Natural killer cell (primary cell): Measurements from ENCODE around the gene SPAG16. TPM values are rescaled to one million over a fixed set of nuclear protein-coding genes. Genes with fewer than 3 reads are reported as not detected.

Experiments used
- ATAC-seq, 3 donors: fragments of 150-1000 bp in 2 of 3; fragments of 200-7000 bp in 1 of 3; cut with Tn5 transposase; 1 replicate in 1 of 3; 2 replicates in 2 of 3; pipeline ENCODE4 v1.10.0; 2021; ENCODE audit warnings: mild to moderate bottlenecking in 2 of 3, moderate library complexity in 2 of 3
- DNase-seq, 2 donors: peaks; one replicate each; pipeline versions ENCODE4 v3.0.0 to v3.0.0-alpha.2; 2013 to 2021; ENCODE audit warnings: mixed read lengths in 1 of 2
- H3K27ac ChIP-seq: one replicate; pipeline ENCODE4 v1.5.1; 2013; ENCODE audit warnings: mild to moderate bottlenecking, low read length
- H3K27me3 ChIP-seq: one replicate; pipeline ENCODE4 v1.6.1; 2013; ENCODE audit warnings: low read length; ENCODE audit not compliant: control insufficient read depth, insufficient read depth
- H3K36me3 ChIP-seq: one replicate; pipeline ENCODE4 v1.6.1; 2013; ENCODE audit warnings: low read length; ENCODE audit not compliant: control insufficient read depth, insufficient read depth
- H3K4me1 ChIP-seq: one replicate; pipeline ENCODE4 v1.6.1; 2013; ENCODE audit warnings: low read length; ENCODE audit not compliant: control insufficient read depth, insufficient read depth
- H3K4me3 ChIP-seq: one replicate; pipeline ENCODE4 v1.5.1; 2013; ENCODE audit warnings: low read length
- H3K9me3 ChIP-seq: one replicate; pipeline ENCODE4 v1.6.1; 2013; ENCODE audit warnings: low read length; ENCODE audit not compliant: control insufficient read depth, insufficient read depth
- H3K27ac Mint-ChIP-seq, 2 donors: one replicate each; pipeline ENCODE4 v1.8.0; 2022; ENCODE audit warnings: mild to moderate bottlenecking in 2 of 2, mixed read lengths in 2 of 2, moderate library complexity in 1 of 2
- H3K27me3 Mint-ChIP-seq, 2 donors: one replicate each; pipeline ENCODE4 v1.8.0; 2022; ENCODE audit warnings: low read depth in 2 of 2, mixed read lengths in 2 of 2
- H3K36me3 Mint-ChIP-seq: one replicate; pipeline ENCODE4 v1.8.0; 2022; ENCODE audit warnings: mixed read lengths
- H3K4me1 Mint-ChIP-seq, 2 donors: one replicate each; pipeline ENCODE4 v1.8.0; 2022; ENCODE audit warnings: mixed read lengths in 2 of 2
- H3K4me3 Mint-ChIP-seq: one replicate; pipeline ENCODE4 v1.8.0; 2022; ENCODE audit warnings: mild to moderate bottlenecking, moderate library complexity, mixed read lengths
- H3K9me3 Mint-ChIP-seq, 2 donors: one replicate each; pipeline ENCODE4 v1.8.0; 2022; ENCODE audit warnings: mixed read lengths in 2 of 2
- WGBS: methylation state at CpG from one replicate; pipeline ENCODE4 v1.1.7; 2013; ENCODE audit warnings: missing lambda C conversion rate; ENCODE audit not compliant: insufficient coverage; 5-methylcytosine and 5-hydroxymethylcytosine counted together
- intact Hi-C: fragments of 100-400 bp; cut with micrococcal nuclease; formaldehyde crosslinking; loops from one replicate; pipeline ENCODE4 v1.14.2; 2022
- total RNA-seq, 4 donors: library from RNA; stranded (reverse); fragments of 120-200 nt in 1 of 4; gene quantifications; one replicate each; pipeline versions ENCODE4 v1.2.3 to v1.2.4, GENCODE V29; 2013 to 2022
- TF ChIP-seq, protein P1 (sequence below): fragments of 200-600 bp; IDR thresholded peaks from one replicate; pipeline ENCODE4 v1.8.0; 2022; ENCODE audit warnings: antibody characterized with exemption

The SPAG16 gene
- total RNA-seq, 3 donors from 2014 or later (not counting 1 experiment from before 2014, with no cell fraction given): 3.5 to 5.8 (median 4.0) TPM

DNA sequence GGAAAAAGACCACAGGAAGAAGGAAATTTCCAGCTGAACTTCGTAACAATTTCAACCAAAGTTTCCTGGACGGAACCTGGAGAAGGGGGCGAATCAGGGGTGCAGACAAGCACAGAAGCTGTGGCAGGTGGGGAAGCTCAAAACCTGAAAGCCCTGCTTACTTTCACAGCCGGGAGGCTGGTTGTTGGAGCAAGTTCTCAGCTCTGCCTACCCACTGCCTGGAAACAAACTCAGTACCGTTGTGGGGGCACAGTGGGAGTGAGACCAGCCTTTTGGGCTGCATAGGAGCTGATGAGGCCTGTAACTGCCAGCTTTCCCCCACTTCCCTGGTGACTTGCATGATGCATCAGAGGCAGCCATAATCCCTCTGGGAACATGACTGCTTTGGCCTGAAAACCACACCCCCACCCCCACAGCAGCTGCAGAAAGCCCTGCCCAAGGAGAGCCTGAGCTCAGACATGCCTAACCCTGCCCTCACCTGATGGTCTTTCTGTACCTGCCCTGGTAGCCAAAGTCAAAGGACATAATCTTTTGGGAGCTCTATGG, 919.6 kb downstream of the SPAG16 start:
- TF ChIP-seq, protein P1, sequence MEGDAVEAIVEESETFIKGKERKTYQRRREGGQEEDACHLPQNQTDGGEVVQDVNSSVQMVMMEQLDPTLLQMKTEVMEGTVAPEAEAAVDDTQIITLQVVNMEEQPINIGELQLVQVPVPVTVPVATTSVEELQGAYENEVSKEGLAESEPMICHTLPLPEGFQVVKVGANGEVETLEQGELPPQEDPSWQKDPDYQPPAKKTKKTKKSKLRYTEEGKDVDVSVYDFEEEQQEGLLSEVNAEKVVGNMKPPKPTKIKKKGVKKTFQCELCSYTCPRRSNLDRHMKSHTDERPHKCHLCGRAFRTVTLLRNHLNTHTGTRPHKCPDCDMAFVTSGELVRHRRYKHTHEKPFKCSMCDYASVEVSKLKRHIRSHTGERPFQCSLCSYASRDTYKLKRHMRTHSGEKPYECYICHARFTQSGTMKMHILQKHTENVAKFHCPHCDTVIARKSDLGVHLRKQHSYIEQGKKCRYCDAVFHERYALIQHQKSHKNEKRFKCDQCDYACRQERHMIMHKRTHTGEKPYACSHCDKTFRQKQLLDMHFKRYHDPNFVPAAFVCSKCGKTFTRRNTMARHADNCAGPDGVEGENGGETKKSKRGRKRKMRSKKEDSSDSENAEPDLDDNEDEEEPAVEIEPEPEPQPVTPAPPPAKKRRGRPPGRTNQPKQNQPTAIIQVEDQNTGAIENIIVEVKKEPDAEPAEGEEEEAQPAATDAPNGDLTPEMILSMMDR: no peak
- no peak for ATAC-seq
- H3K36me3 Mint-ChIP-seq: no peaks in the 10 kb centered on the region
- H3K4me3 Mint-ChIP-seq: no peak overlapping the region
- Histone ChIP-seq H3K36me3 (no peaks in the 10 kb centered on the region), H3K4me1 (no peaks in the 10 kb centered on the region), H3K27me3 (no peaks in the 10 kb centered on the region), H3K9me3 (no peaks in the 10 kb centered on the region), H3K27ac (no peak overlapping the region), H3K4me3 (no peak overlapping the region)
- no peaks in the 10 kb centered on the region for H3K27me3 Mint-ChIP-seq
- intact Hi-C loops: no loop called here
- no peak for DNase-seq
- peaks cover 5 to 9% of the 10 kb centered on the region in 2 donors for H3K9me3 Mint-ChIP-seq
- H3K4me1 Mint-ChIP-seq: no peaks in the 10 kb centered on the region
- no peak overlapping the region for H3K27ac Mint-ChIP-seq
- 72% methylated on average over 5 of the region's 5 CpGs for WGBS

DNA sequence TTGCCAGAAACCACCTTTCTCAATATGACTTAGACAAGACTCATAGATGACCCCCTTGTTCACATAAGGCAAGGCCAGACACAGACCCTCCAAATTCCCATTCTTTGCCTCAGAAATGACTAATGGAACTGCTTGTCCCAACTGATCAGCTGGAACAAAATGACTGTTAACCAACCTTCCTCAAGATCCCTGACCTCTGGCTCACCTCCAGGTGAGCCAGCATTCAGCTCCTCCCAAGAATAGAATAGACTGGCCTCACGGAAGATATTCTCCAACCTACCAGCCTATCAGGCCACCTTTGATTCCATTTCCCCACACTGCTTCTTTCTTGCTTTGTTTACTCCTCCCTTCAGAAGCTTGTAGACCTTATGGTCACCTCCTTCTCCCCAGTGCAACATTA, 930.8 kb downstream of the SPAG16 start:
- no peak overlapping the region for H3K4me3 Mint-ChIP-seq
- 100% methylated on average over 1 of the region's 1 CpG for WGBS

DNA sequence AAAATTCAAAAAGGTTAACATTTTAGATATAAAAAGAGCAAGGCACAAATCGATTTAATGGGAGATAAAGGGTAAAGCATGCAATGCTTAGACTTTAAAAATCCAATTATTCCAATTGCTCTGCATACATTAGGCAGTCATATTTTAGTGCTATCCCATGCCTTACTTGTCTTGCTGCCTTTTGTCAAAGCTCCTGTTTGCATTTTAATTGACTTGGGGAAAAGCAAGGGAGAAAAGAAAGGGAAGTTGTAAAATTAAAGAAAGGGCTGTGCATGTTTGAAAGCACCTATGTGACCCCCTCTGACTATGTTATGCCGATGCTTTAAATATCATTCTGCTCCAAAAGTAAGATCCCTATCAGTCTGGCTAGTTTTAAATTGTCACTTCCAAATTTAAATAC, 932.9 kb downstream of the SPAG16 start:
- ATAC-seq (no peak), DNase-seq (no peak)
- H3K9me3 Mint-ChIP-seq: peaks cover 14 to 15% of the 10 kb centered on the region in 2 donors
- H3K27me3 Mint-ChIP-seq: no peaks in the 10 kb centered on the region
- Histone ChIP-seq H3K36me3 (no peaks in the 10 kb centered on the region), H3K27ac (no peak overlapping the region), H3K27me3 (no peaks in the 10 kb centered on the region), H3K4me3 (no peak overlapping the region), H3K9me3 (no peaks in the 10 kb centered on the region), H3K4me1 (no peaks in the 10 kb centered on the region)
- TF ChIP-seq, protein P1: no peak
- no peak overlapping the region for H3K27ac Mint-ChIP-seq
- intact Hi-C loops: no loop called here
- H3K4me3 Mint-ChIP-seq: no peak overlapping the region
- H3K4me1 Mint-ChIP-seq: no peaks in the 10 kb centered on the region
- WGBS: 75% methylated on average over 1 of the region's 2 CpGs
- no peaks in the 10 kb centered on the region for H3K36me3 Mint-ChIP-seq

More for the DNA sequence above, 930.8 kb downstream of the SPAG16 start:
- DNase-seq (no peak), ATAC-seq (no peak)
- intact Hi-C loops: no loop called here
- Histone ChIP-seq H3K9me3 (no peaks in the 10 kb centered on the region), H3K4me1 (no peaks in the 10 kb centered on the region), H3K36me3 (no peaks in the 10 kb centered on the region), H3K27ac (no peak overlapping the region), H3K27me3 (no peaks in the 10 kb centered on the region), H3K4me3 (no peak overlapping the region)
- no peaks in the 10 kb centered on the region for H3K36me3 Mint-ChIP-seq
- no peaks in the 10 kb centered on the region for H3K4me1 Mint-ChIP-seq
- no peaks in the 10 kb centered on the region for H3K27me3 Mint-ChIP-seq
- no peak overlapping the region for H3K27ac Mint-ChIP-seq
- H3K9me3 Mint-ChIP-seq: peaks cover 13% of the 10 kb centered on the region in 2 donors
- TF ChIP-seq, protein P1: no peak

DNA sequence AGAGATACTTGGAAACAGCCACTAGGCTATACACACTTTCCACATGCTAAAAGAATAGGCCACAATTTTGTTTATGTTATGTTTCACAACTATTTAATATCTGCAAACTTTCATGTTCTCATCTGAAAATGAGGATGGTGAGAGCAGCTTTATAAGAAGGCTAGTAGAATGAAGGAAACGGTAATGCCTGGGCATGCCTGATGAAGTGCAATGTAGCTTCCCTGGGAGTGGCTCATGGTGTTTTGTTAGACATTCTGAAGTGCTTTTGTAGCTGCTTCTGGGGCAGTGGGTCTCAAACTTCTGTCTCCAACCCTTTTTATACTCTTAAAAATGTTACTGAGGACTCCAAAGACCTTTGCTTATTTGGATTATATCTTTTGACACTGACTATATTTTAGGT, 933.3 kb downstream of the SPAG16 start:
- Mint-ChIP-seq H3K4me1 (no peaks in the 10 kb centered on the region), H3K9me3 (peaks cover 11 to 12% of the 10 kb centered on the region in 2 donors), H3K36me3 (no peaks in the 10 kb centered on the region), H3K27ac (no peak overlapping the region), H3K27me3 (no peaks in the 10 kb centered on the region), H3K4me3 (no peak overlapping the region)
- Histone ChIP-seq H3K4me3 (no peak overlapping the region), H3K27ac (no peak overlapping the region), H3K9me3 (no peaks in the 10 kb centered on the region), H3K36me3 (no peaks in the 10 kb centered on the region), H3K4me1 (no peaks in the 10 kb centered on the region), H3K27me3 (no peaks in the 10 kb centered on the region)
- TF ChIP-seq, protein P1: no peak
- intact Hi-C loops: no loop called here
- ATAC-seq (no peak), DNase-seq (no peak)
- 90% methylated on average over 1 of the region's 1 CpG for WGBS
